ENCODE results near the gene FITM1.

The FITM1 gene

DNA sequence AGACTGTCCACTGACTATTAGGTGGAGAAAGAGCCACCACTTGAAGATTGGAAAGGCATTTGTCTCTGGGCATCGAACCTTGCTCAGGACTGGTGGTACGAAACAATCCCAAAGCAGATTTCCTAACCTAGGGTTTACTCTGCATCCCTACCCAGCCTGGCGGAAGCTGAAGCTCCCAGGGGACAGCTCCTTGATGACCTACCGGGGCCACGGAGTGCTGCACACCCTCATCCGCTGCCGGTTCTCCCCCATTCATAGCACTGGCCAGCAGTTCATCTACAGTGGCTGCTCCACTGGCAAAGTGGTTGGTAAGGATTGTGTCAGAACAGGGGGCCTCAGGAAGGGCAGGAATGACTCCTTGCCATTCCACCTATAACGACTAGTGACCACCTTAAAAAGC lies 9.2 kb upstream of the FITM1 start:
- no peak for DNase-seq

DNA sequence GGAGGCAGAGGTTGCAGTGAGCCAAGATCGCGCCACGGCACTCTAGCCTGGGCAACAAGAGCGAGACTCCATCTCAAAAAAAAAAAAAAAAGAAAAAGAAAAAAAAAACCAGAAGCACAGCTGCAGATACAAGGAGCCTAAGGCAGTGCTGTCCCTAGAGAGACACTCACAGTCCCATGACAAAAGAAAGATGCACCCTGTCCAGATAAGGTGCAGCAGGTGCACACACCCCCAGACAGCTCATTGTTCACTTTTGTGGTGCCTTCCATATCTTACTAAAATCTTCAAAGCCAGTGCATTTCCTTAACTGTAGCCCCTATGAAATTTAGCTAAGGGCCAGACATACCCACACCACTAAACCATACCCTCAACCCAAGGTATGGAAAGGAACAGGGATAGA lies 8.0 kb upstream of the FITM1 start:
- no peak for DNase-seq

DNA sequence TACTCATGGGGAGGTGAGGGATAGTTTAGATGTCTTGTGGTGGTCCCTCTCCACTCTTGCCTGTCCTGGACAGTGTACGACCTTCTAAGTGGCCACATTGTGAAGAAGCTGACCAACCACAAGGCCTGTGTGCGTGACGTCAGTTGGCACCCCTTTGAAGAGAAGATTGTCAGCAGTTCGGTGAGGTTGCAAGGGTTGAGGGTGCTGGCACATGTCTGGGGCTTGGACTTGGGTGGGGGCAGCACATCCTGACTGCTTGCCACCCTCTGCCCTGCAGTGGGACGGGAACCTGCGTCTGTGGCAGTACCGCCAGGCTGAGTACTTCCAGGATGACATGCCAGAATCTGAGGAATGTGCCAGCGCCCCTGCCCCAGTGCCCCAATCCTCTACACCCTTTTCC lies 7.6 kb upstream of the FITM1 start:
- no peak for DNase-seq

DNA sequence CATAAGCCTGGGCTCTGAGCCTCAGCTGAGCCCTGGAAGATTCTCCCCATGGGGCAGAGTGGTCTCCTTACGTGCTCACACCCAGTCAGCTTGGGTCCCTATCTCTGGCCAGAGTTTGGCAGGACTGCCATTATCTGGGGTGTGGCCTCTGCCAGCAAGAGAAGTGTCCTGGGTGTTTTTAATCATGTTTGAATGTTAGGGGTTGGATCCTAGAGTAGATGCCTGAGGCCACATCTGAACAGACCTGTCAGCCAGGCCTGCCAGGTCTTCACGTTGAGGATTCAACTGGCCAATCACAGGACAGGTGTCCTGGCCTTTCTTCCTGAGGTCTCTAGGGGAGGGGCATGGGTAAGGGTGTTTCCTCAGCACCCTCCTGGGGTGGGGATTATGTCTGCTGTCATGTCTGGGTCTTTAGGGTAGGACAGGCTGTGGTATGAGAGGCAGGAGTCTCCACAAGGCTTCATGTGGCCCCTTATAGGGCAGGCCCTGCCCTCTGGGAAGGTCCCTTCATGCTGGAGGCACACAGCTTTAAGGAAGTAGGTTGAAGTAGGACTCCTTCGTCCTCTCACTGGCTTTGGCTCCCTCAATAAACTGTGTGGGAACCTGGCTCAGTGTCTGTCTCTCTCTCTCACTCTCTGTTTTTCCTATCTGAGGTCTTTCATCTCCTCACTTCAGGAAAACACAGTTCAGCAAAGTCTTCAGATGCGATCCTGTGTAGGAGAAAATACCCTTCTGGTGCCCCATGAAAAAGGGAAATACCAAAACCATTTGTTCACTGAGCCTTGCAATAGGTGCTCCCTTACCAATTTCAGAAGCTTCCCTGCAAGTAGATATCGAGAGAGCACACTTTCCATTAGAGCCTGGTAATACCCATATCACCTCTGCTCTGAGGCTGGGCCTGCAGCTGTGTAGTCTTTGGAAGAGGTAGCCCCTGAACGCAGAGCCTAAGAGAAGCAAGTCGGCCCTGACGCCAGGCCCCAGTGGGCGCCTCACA lies 6.7 kb upstream of the FITM1 start:
- DNase-seq, result no peak

DNA sequence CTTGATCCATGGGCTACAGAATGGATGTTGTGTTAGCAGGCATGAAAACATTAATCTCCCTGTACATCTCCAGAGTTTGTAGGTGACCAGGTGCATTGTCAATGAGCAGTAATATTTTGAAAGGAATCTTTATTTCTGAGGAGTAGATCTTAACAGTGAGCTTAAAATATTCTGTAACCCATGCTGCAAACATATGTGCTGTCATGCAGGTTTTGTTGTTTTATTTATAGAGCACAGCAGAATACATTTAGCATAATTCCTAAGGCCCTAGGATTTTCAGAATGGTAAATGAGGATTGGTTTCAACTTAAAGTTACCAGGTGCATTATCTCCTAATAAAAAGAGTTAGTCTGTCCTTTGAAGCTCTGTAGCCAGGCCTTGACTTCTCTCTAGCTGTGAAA lies 3.5 kb upstream of the FITM1 start:
- DNase-seq, result no peak

DNA sequence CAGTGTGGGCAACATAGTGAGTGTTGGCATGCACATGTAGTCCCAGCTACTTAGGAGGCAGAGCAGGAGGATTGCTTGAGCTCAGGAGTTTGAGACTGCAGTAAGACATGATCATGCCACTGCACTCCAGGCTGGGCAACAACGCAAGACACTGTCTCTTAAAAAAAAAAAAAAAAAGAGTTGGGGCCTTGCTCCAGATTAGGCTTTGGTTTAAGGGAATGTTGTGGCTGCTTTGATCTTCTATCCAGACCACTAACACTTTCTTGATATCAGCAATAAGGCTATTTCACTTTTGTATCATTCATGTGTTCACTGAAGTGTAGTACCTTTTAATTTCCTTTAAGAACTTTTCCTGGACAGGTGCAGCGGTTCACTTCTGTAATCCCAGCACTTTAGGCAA lies 2.8 kb upstream of the FITM1 start:
- no peak for DNase-seq

DNA sequence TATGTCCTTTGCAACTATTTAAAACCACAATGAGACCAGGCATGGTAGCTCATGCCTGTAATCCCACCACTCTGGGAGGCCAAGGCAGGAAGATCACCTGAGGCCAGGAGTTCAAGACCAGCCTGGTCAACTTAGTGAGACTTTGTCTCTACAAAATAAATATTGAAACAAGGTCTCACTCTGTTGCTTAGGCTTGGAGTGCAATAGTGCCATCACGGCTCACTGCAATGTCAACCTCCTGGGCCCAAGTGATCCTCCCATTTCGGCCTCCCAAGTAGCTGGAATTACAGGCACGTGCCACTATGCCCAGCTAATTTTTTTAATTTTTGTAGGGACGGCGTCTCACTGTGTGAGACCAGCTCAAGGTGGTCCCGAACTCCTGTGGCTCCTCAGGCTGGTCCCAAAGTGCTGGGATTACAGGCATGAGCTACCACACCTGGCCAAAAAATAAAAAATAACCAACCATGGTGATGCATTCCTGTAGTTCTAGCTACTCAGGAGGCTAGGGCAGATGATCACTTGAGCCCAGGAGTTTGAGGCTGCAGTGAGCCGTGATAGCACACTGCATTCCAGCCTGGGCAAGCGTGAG lies 955 bp upstream of the FITM1 start:
- DNase-seq, result no peak

DNA sequence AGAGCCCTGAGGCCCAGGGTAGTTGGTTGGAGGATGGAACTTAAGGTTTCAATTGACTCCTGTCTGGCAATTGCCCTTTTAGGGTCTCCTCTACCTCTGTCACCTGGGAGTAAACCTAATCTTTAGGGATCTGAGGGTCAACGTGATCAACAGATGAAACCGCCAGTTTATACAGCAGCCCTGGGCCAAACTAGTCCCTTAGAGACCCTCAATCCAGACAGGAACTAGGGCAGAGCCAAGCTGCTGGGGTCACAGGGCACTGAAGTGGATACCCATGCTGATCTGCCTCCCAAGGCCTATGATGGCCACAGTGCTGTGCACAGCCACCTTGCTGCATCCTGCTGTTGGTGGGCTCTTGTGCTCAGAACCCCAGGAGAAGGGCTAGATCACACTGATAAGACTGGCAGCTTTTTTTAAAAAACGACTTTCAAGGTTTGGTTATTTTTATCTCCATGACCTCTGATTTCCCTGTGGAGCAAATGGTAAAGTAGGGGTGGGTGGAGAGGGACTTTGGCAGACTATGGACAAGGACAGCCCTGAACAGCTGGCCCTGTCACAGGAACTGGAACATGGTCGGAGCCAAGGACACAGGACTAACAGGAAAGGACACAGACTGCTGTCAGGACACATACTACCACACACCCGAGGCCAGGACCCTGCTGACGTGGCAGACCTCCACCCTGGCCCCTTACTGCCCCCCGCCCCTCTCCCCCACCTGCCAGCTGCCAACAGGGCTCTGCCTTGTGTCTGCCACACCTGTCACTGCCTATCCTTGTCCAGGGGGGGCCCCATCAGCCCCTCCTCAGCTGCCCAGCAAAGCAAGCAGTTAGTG lies 474 bp downstream of the FITM1 start:
- DNase-seq, result no peak

DNA sequence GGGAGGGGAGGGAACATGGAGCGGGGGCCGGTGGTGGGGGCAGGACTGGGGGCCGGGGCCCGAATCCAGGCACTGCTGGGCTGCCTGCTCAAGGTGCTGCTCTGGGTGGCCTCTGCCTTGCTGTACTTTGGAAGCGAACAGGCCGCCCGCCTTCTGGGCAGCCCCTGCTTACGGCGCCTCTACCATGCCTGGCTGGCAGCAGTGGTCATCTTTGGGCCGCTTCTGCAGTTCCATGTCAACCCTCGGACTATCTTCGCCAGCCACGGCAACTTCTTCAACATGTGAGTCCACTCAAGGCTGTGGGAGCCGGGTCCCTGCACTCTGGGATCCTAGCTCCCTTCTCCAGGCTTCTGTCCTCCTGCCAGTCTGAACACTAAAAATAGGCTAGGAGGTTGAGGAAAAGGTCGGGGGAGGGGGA lies 1.1 kb downstream of the FITM1 start:
- DNase-seq, result no peak

DNA sequence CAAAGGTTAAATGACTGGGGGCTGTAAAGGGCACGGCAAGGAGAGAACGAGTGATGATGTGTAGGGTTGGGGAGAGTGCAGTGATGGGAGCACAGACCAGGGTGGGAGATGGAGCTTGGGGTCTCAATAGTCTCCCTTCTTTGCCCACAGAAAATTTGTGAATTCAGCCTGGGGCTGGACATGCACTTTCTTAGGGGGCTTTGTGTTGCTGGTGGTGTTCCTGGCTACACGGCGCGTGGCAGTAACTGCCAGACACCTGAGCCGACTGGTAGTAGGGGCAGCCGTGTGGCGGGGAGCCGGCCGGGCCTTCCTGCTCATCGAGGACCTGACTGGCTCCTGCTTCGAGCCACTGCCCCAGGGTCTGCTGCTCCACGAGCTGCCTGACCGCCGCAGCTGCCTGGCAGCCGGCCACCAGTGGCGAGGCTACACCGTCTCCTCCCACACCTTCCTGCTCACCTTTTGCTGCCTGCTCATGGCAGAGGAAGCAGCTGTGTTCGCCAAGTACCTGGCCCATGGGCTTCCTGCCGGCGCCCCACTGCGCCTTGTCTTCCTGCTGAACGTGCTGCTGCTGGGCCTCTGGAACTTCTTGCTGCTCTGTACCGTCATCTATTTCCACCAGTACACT lies 1.7 kb downstream of the FITM1 start:
- peak in 1 of 2 experiments; percentile 13 for DNase-seq

DNA sequence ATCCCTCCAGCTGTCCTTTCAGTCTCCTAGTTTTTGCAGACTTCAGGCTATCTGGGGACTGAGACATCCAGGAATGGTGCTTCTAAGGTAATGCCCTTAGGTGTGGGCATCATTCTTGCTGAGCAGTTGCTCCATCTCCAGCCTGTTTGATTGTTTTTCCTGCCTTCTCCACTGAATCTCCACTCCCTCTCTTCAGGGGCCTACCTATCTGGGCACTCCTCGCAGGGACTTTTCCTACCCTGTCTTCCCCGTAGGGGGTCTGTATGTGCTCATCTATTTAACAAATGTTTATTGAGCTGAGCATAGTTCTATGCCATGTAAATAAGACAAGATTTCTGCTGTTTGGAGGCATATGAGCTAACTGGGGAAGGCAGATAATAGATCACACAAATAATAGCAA lies 2.5 kb downstream of the FITM1 start:
- no peak for DNase-seq

DNA sequence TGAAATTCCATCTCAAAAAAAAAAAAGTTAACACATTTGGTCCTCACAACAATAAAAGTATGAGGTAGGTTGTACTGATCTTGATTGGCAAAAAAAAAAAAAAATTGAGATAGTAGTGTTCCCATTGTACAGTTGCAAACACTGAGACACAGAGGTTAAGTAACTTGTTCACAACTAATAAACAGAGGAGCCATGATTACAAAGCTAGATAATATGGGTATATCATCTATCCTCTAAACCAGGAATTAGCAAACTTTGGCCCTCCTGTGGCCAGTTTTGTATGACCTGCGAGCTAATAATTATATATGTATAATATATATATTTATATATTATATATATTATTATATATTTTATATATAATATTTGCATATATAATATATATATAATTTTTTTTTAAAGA lies 3.3 kb downstream of the FITM1 start:
- no peak for DNase-seq

DNA sequence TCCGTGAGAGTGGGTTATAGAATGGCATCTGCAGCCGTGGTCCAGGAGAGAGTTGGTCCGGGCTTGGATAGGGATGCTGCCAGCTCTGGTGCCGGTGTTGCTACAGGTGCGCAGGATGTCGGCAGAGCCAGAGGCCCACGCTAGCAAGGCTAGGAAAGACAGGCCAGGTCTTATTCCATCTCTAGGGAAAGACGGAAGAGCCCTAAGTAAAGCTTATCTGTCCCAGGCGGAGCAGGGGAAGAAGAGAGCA lies 5.0 kb downstream of the FITM1 start:
- DNase-seq, result no peak

DNA sequence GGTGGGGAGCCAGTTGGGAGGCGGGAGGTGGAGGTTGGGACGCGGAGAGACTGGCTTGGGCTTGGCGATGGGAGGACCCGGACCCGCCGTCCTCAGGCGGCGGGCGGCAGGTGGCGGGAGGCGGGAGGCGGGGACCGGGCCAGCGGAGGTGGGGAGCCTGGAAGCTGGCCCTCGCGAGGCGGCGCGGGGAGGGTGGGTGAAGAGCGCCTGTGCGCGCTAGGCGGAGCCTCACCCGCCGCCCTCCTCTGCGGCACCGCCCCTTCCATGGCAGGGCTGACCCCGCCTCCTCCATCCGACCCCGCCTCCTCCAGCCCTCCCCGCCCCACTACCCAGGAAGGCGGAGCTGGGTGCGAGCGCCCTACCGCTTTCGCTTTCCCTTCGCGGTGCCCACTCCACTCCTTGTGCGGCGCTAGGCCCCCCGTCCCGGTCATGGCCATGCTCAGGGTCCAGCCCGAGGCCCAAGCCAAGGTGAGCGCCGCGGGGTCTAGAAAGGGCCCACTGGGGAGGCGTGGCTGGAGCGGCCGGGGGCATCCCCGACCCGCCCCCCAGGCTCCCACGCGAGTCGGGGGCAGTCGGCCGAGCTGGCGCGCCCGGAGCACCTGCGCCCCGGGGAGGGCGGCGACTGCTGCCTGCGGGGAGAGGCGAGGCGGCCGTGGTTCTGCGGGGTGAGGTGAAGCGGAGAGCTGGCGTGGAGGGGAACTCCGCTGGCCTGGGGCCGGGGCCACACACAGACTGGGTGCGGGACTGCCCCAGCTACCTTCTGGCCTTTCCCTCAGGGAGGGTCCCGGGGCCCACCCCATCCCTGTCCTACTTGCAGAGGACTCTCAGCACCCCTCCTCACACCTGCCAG lies 5.6 kb downstream of the FITM1 start, which contains the start of gene PSME1:
Gene PSME1, plus strand, starts transcription at position 361 of the 850 bp plus-strand sequence. Its CDS starts 69 bp downstream, at position 430.
- DNase-seq, result peak; percentile 93 to 94

DNA sequence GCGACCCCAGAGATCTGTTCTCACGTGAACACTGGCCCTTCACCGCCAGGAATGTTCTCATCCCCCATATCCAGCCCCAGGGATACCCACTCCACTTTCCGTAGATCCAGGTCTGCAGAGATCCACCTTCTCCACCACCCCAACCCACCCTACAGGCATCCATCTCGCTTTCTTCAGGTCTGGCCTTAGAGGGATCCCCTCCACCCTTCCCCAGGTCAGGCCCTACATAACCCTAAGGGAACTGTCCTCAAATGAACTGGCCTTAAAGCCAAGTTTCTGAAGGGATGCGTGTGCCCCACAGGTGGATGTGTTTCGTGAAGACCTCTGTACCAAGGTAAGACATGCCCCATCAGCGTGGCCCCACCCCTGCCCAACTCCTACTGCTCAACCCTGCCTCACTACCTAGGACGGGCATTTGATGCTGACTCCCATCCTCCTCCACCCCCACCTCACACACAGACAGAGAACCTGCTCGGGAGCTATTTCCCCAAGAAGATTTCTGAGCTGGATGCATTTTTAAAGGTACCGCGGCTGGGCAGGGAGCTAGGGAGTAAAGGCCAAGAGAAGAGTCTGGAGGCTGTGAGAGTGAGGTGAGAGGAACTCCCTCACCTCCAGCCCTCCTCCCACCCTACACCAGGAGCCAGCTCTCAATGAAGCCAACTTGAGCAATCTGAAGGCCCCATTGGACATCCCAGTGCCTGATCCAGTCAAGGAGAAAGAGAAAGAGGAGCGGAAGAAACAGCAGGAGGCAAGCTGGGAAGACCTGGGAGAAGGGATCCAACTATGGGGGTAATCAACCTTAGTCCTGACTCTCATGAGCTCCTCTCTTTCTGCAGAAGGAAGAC lies 6.4 kb downstream of the FITM1 start:
- DNase-seq, result no peak

DNA sequence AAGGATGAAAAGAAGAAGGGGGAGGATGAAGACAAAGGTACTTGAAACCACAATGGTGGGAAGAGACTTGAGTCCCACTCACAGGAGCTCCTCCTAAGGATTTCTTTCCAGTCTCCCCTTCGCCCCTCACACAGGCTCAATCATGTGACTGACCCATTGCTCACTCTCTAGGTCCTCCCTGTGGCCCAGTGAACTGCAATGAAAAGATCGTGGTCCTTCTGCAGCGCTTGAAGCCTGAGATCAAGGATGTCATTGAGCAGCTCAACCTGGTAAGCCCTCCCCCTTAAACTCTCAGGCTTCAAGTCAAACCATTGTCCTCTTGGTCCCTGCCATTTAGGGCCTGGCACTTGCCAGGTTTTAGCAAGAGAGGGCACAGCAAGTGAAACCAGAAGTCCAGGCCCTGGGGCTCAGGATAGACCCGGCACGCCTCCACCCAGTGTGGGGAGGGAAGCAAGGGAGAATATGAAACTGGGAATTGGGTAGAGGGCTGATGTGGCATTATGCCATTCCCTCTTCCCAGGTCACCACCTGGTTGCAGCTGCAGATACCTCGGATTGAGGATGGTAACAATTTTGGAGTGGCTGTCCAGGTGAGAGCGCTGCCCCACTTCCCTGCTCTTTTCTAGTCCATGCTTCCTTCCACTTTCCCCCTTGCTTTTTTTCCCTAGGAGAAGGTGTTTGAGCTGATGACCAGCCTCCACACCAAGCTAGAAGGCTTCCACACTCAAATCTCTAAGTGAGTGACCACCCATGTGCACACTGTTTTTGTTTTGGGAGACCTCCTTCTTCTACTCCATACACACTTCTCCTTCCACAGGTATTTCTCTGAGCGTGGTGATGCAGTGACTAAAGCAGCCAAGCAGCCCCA lies 7.3 kb downstream of the FITM1 start:
- DNase-seq, result no peak

DNA sequence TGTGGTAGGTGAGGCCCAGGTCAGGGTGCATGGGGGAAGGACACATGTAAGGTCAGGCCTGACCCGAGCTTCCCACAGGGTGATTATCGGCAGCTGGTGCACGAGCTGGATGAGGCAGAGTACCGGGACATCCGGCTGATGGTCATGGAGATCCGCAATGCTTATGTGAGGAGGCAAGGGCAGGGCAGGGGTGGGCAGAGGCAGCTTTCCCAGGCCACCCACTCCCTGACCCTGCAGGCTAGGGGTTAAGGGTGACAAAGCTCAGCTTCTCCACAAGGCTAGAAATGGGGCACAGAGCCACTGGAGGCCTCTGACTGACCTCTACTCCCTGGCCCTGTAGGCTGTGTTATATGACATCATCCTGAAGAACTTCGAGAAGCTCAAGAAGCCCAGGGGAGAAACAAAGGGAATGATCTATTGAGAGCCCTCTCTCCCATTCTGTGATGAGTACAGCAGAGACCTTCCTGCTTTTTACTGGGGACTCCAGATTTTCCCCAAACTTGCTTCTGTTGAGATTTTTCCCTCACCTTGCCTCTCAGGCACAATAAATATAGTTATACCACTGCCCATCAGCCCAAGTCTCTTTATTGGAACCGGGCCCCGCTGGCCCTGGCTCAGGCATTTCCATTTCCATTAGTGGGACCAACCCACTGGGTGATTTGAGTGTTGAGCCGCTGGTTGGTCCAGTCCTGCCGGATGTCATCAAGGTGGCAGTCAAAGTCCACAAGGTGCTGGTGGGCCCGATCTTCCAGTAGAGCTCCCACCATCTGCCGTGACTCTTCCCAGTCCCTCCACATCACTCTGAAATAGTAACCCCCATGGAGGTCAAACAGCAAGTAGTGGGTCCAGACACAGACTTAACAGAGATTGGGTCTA lies 8.2 kb downstream of the FITM1 start:
- DNase-seq, result no peak

DNA sequence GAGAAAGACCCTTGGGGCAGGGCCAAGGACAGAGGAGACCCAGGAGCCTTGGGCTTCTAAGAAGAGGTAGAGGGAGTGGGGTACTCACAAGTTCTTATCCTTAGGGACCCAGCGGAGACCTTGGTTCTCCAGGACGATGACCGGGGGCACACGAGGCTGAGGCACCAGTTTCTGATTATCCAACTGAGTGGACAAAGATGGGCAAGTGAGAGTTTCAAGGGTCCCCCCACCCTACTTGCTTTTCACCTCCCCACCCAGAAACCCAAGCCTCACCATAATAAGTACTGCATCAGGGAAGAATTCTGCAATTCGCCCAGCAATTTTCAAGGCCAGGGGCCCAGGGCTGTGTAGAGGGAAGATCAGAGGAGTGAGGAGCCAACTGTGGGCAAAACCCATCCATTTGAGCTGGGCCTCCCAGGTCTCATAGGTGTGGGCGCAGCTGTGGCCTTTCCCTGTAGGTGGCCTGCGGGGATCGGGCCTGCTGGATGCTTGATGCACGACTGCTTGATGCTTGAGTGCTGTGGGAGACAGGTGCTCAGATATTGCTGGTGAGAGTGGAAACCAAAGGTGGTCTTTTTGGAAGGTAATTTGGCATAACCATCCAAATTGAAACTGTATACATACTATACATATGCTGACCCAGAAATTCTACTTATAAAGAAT lies 8.9 kb downstream of the FITM1 start:
- no peak for DNase-seq

All from activated CD4-positive, alpha-beta T cell treated with anti-CD3 and anti-CD28 coated beads, Interleukin-2, amount 50 U/mL, for 4 hours (primary cell).